Astrocyte of the spinal cord (primary cell): ENCODE data around the gene PRPF8.

Source experiments
- DNase-seq: peaks from one replicate; pipeline ENCODE4 v3.0.0; 2011; ENCODE audit warnings: low read depth, low spot score
- H3K4me3 ChIP-seq: 2 replicates; pipeline ENCODE4 v1.5.1; 2011; ENCODE audit warnings: low read depth, mild to moderate bottlenecking, low read length, moderate library complexity
- CTCF ChIP-seq: IDR thresholded peaks from 2 replicates; pipeline ENCODE4 v1.5.1; 2012; ENCODE audit warnings: low read depth, mild to moderate bottlenecking, low read length, inconsistent platforms
- in situ Hi-C: cut with HindIII; loops from 2 replicates; pipeline ENCODE4 v1.10.0; 2017; ENCODE audit warnings: low sequenced_read_pairs

Gene PRPF8

GRCh38 chr17:1638171-1638590 is 46.5 kb downstream of the PRPF8 start:
- H3K4me3 ChIP-seq = no peak overlapping the region
- in situ Hi-C loops = no loop called here
- no peak for DNase-seq
- TF ChIP-seq CTCF = no peak

GRCh38 chr17:1636732-1637285 is 47.9 kb downstream of the PRPF8 start:
- no peak overlapping the region for H3K4me3 ChIP-seq
- in situ Hi-C loops = no loop called here
- DNase-seq = no peak
- no peak for TF ChIP-seq CTCF

- TF ChIP-seq CTCF = no peak
- no peak for DNase-seq
- in situ Hi-C loops = no loop called here
- no peak overlapping the region for H3K4me3 ChIP-seq
Observed at GRCh38 chr17:1635675-1636465, 48.8 kb downstream of the PRPF8 start.

- DNase-seq = no peak
- TF ChIP-seq CTCF = no peak
- in situ Hi-C loops = no loop called here
- no peak overlapping the region for H3K4me3 ChIP-seq
Observed at GRCh38 chr17:1634841-1635650, 49.6 kb downstream of the PRPF8 start.

- H3K4me3 ChIP-seq = no peak overlapping the region
- TF ChIP-seq CTCF = no peak
- in situ Hi-C loops = no loop called here
- DNase-seq = no peak
Observed at GRCh38 chr17:1630662-1631061, 54.0 kb downstream of the PRPF8 start.

- peak; percentile 60 for TF ChIP-seq CTCF
- in situ Hi-C loops = no loop called here
- no peak for DNase-seq
- H3K4me3 ChIP-seq = peak overlapping the region; percentile 62
Observed at GRCh38 chr17:1629504-1630310, 55.0 kb downstream of the PRPF8 start.
